ENCODE data around the gene CDK6. TPM values are rescaled to one million over a fixed set of nuclear protein-coding genes. Genes with fewer than 3 reads are reported as not detected.

CDK6 gene
- total and polyA plus RNA-seq, 9 of the 15 experiments (the other 6 are each of a cell fraction or from before 2014, with no cell fraction given) = 7.6 to 109 (median 44.4) TPM

- H3K4me3 ChIP-seq = no peak overlapping the region
- H3K27ac ChIP-seq (ENCODE audit: extremely low read depth, low read depth, low read length) = no peak overlapping the region
- no peaks in the 10 kb centered on the region for H3K27me3 ChIP-seq (ENCODE audit: control insufficient read depth in 2 of 2, insufficient read depth in 2 of 2, low read length in 2 of 2)
- H3K79me2 ChIP-seq (ENCODE audit: control insufficient read depth, insufficient read depth, low read length) = peaks cover 24% of the 10 kb centered on the region; the same call in 2 of the 3 replicates
- H3K36me3 ChIP-seq (ENCODE audit: control insufficient read depth, insufficient read depth, low read length) = peaks cover 38% of the 10 kb centered on the region
- no peak for TF ChIP-seq HDAC8 (tag; IDR thresholded peaks at IDR 0.05)
- no peak for TF ChIP-seq NCOA6 (IDR thresholded peaks at IDR 0.05)
- TF ChIP-seq HNRNPLL (IDR thresholded peaks at IDR 0.05; ENCODE audit: low read depth, low read length, poor library complexity, severe bottlenecking) = no peak
- peak; percentile 89 for TF ChIP-seq ZBTB40 (IDR thresholded peaks at IDR 0.05)
- TF ChIP-seq ZBTB40 (CRISPR knock-in tag; IDR thresholded peaks at IDR 0.05) = peak; percentile 80
- CTCF ChIA-PET (ENCODE audit: low intra/inter-chr PET ratio) = no interaction called here
- no peaks in the 10 kb centered on the region for H3K9me1 ChIP-seq (ENCODE audit: control insufficient read depth, insufficient read depth, low read length)
- no peak for DNase-seq (ENCODE audit: extremely low read depth in 1 of 4, low spot score in 3 of 4)
- no peak for FAIRE-seq
- H3K9me3 ChIP-seq (replicated peaks; ENCODE audit: control insufficient read depth, insufficient read depth, low read depth, low read length) = no peaks in the 10 kb centered on the region
- in situ Hi-C loops (cut with MboI) = no loop called here
- 45% methylated on average over 4 of the region's 4 CpGs for WGBS (ENCODE audit: insufficient coverage, low coverage, missing lambda C conversion rate)
- intact Hi-C loops (cut with micrococcal nuclease) = no loop called here
- H3K4me1 ChIP-seq (replicated peaks in 1 of 2; ENCODE audit: control insufficient read depth in 2 of 2, insufficient read depth in 2 of 2, low read length in 2 of 2) = no peaks in the 10 kb centered on the region
- POLR2A ChIA-PET = interaction anchor here (0.8 kb wide), 1 partner anchor 9 kb away, joined by 3 read pairs; no protein-coding TSS in a partner anchor
- no peak overlapping the region for H3K9ac ChIP-seq (ENCODE audit: insufficient read depth in 1 of 2, low read depth in 2 of 2, low read length in 2 of 2)
- no peaks in the 10 kb centered on the region for H4K20me1 ChIP-seq (replicated peaks; ENCODE audit: control insufficient read depth, insufficient read depth, low read length)
- no peak overlapping the region for H2AFZ ChIP-seq (ENCODE audit: low read depth, low read length)
- BruUV-seq (replicated peaks) = no TSS peak
- no peak overlapping the region for H3K4me2 ChIP-seq (ENCODE audit: insufficient read depth, low read length)
- ATAC-seq = no peak
Measured at GRCh38 chr7:92773808-92774207, 62.6 kb downstream of the CDK6 start.

Measured in K562 (cell line).